Islet precursor cell (in vitro differentiated cells): Measurements from ENCODE around the gene ZNF385B.

Experiments
- DNase-seq: peaks from one replicate; pipeline ENCODE4 v3.0.0-alpha.2; 2018

Gene ZNF385B

GRCh38 chr2:179578171-179578916 is 283.1 kb downstream of the ZNF385B start:
- DNase-seq: no peak

- DNase-seq: no peak
Measured at GRCh38 chr2:179574061-179574519, 287.3 kb downstream of the ZNF385B start.

GRCh38 chr2:179572544-179572943 is 288.9 kb downstream of the ZNF385B start:
- DNase-seq: no peak

DNA sequence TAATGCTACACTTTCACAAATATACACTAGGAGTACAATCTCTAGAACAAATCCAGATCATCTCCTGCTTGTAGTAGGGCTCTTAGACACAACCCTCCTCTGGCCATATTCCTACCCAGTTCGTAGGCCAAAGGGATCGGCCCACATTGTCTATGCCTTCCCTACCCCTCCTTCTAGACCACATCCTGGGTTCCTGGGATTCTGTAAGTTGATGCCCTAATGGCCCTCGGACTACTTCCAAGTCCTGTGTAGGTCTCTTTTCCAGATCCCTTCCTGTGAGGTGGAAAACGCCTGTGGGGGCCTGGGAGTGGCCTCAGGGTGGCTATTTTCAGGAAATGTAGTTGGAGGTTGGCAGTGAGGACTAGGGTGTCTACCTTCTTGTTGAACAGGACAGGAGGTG is 289.7 kb downstream of the ZNF385B start:
- DNase-seq: peak; percentile 54

DNA sequence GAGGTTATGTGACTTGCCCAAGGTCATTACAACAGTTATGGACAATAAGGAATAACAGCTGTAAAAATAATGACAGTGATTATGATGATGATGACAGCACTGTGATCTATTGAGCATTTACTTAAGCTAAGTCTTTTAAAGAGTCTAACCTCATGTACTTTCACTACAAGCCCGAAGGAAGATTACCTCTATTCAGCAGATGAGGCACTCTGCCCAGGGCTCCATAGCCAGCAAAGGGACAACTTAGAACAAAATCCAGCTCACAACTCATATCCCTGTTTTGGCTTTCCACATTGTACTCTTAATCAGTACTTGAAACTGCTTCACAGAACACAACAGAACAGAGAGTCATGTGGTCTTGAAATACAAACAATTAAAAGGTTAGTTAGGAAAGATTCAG is 290.2 kb downstream of the ZNF385B start:
- no peak for DNase-seq

DNA sequence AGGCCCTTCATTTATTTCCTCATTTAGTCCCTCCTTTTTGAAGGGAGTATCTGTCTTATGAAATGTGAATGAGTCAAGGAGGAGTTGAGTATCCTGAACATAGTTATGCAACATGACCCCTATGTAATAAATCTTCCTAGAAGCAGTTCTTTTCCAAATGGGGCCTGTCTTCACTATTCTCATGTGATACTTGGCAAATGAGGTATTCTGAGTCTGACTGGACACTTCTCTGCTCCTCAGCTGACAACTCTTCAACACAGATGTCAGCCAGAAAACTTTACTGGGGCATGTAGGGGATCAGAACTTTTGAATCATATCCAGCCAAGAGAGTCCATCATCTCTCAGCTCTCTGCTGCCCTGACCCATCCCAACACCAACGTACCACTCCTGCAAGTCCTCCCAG is 291.6 kb downstream of the ZNF385B start:
- DNase-seq: no peak

GRCh38 chr2:179565807-179566206 is 295.6 kb downstream of the ZNF385B start:
- no peak for DNase-seq

- DNase-seq: no peak
Measured at GRCh38 chr2:179562330-179562885, 299.0 kb downstream of the ZNF385B start.

DNA sequence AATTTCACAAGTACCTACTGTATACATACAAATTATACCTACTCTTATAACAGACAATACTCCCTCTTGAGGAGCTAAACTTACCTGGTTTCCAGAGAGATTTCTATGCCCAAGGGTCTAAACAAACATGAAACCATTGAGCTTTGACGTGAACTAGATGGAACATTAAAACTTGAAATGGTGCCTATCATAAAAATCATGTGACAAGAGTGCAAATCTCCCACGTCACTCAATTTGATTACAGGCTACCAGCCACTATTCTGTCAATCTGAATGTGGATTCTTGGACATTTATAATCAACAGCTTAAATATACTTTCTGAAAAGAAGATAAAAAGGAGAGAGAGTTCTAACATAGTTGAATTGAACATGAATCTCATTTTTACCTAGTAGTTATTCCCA is 299.7 kb downstream of the ZNF385B start:
- DNase-seq: no peak

GRCh38 chr2:179560257-179560735 is 301.1 kb downstream of the ZNF385B start:
- no peak for DNase-seq

GRCh38 chr2:179559108-179559806 is 302.2 kb downstream of the ZNF385B start:
- DNase-seq: no peak

- peak; percentile 75 for DNase-seq
Measured at GRCh38 chr2:179558010-179558934, 303.1 kb downstream of the ZNF385B start.

GRCh38 chr2:179556425-179556824 is 305.0 kb downstream of the ZNF385B start:
- peak; percentile 73 for DNase-seq

GRCh38 chr2:179555691-179556283 is 305.6 kb downstream of the ZNF385B start:
- no peak for DNase-seq

- DNase-seq: no peak
Measured at GRCh38 chr2:179554639-179555386, 306.6 kb downstream of the ZNF385B start.

DNA sequence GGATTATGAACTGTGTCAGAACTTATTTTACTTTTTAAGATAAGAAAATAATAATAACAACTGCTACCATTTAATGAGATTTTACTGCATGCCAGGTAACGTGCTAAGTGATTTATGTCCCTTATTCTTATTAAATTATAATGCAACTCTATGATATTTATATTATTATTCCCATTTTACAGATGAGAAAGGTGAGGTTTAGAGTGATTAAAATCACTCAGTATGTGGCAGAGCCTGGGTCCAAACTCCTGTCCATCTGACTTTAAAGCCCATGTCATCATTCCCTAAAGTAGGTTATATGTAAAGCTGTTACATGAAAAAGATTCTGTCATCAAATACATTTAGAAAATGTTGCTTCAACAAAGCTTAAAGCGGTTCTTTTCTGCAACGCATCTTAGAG is 308.0 kb downstream of the ZNF385B start:
- no peak for DNase-seq

DNA sequence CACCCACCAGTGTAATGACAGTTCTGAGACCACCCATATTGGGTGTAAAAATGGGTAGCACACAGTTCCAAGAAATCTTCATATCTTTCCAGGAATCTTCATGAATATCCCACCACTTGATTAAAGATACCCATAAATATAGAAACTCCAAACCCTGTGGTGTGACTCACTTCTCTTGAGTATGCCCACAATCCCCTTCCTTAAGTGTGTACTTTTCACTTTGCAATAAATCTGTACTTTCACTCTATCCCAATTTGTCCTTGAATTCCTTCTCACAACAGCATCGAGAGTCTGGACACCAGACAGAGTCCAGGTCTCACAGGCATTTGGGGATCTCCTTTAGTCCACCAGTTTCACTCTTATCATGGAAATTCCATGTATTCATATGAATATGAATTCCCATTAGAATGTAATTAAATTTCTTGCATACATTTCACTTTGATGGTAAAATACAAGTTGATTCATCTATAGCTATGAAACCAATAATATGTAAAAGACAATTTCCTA is 309.8 kb downstream of the ZNF385B start:
- DNase-seq: no peak

DNA sequence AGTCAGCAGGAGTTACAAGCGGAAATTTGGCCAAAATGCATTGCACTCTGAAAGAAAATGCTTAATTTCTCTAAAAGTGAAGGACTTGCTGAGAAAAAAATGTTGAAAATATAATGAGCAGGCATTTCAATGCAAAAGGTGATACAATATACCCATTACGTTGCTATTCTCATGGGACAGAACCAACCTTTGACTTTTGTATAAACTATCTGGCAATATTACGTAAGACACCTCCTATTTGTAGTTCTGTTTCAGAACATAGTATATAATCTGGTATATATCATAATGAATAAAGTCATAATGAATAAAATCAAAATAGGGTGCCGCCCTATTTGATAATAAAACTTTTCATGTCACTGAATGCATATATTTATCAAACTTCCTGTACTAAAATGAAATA is 310.6 kb downstream of the ZNF385B start:
- no peak for DNase-seq

DNA sequence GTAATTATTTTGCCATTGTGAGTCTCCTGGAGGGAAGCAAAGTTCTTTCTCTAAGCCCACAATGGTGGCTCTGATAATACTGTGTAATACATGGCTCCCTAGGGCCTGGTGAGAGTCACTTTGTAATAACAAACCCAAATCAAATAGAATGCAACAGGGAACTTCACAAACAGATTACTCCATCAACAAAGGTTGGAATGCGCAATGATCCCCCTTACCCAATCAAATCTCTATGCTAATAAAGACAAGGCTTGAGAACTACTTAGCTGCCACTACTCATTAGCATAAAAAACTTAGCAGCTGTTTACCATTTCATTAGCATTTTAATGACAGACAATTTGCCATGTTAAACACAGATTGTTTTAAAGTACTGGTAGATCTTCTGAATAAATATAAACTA is 311.2 kb downstream of the ZNF385B start:
- no peak for DNase-seq

GRCh38 chr2:179546656-179547055 is 314.8 kb downstream of the ZNF385B start:
- DNase-seq: no peak

DNA sequence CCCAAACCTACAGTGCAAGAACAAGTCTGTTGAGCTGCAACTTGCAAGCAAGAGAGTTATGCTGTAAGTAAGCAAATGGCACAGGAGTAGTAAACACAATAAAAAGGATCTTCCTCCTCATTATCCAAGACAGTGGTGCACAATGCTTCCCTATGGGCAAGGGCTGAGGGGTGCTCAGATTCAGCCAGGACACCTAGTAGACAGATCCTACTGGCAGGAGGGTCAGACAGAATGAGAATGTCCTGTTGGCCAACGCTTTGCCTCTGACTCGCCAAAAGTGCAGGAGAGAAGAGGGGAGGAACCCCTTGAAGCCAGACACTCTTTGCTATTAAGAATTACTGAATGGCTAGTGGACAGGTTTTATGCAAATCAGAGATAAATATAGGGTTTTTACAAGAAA is 316.4 kb downstream of the ZNF385B start:
- DNase-seq: peak; percentile 80
